K562 (cell line): ENCODE data around the gene RIPK3. TPM values are rescaled to one million over a fixed set of nuclear protein-coding genes. Genes with fewer than 3 reads are reported as not detected.

Source experiments
- BCL6 ChIP-seq: fragments of 250-450 bp; sonication (Bioruptor Pico); IDR thresholded peaks from 2 replicates; pipeline ENCODE4 v1.4.0; 2020
- GABPB1 ChIP-seq: sonication (generic); formaldehyde crosslinking; IDR thresholded peaks from 2 replicates; pipeline ENCODE4 v1.8.0; 2022; ENCODE audit warnings: mild to moderate bottlenecking, missing genetic modification reagents
- ID3 ChIP-seq, 2 experiments: fragments of 250-450 bp in 1 of 2; fragments of 450-650 bp in 1 of 2; sonication (Bioruptor Pico) in 1 of 2; IDR thresholded peaks; 2 replicates each; pipeline versions ENCODE4 v1.6.1 to v1.8.0; 2016 to 2021; ENCODE audit warnings: mild to moderate bottlenecking in 2 of 2, moderate library complexity in 2 of 2, missing compliant biosample characterization in 1 of 2, missing genetic modification characterization in 1 of 2
- MITF ChIP-seq: IDR thresholded peaks from 2 replicates; pipeline ENCODE4 v1.6.1; 2014; ENCODE audit warnings: antibody characterized with exemption
- MXI1 ChIP-seq: IDR thresholded peaks from 2 replicates; pipeline ENCODE4 v1.6.1; 2011; ENCODE audit warnings: low read depth, mild to moderate bottlenecking, improper control_type of control experiment, low read length
- NUFIP1 ChIP-seq: fragments of 450-650 bp; IDR thresholded peaks from 2 replicates; pipeline ENCODE4 v1.6.1; 2018; ENCODE audit not compliant: partially characterized antibody
- SRSF9 ChIP-seq: fragments of 200-400 bp; formaldehyde crosslinking; IDR thresholded peaks from 2 replicates; pipeline ENCODE4 v1.6.1; 2017; ENCODE audit warnings: low read depth, low read length, borderline replicate concordance
- TFAP4 ChIP-seq: sonication (generic); formaldehyde crosslinking; IDR thresholded peaks from 2 replicates; pipeline ENCODE4 v1.8.0; 2022; ENCODE audit warnings: missing genetic modification reagents, mild to moderate bottlenecking, moderate library complexity, borderline replicate concordance
- THRAP3 ChIP-seq: fragments of 450-650 bp; IDR thresholded peaks from 2 replicates; pipeline ENCODE4 v1.6.1; 2016; ENCODE audit warnings: mild to moderate bottlenecking, inconsistent platforms, borderline replicate concordance
- ZC3H11A ChIP-seq: IDR thresholded peaks from 2 replicates; pipeline ENCODE4 v1.6.1; 2012; ENCODE audit warnings: low read depth, low read length, improper control_type of control experiment
- ZFP30 ChIP-seq: fragments of 250-450 bp; sonication (Bioruptor Pico); IDR thresholded peaks from 2 replicates; pipeline ENCODE4 v1.8.0; 2022; ENCODE audit warnings: moderate library complexity, mild to moderate bottlenecking, inconsistent platforms, borderline replicate concordance
- ZNF717 ChIP-seq: fragments of 250-450 bp; sonication (Bioruptor Pico); IDR thresholded peaks from 2 replicates; pipeline ENCODE4 v1.5.0; 2021
- polyA plus RNA-seq, 8 experiments: library from polyadenylated mRNA; depleted of rRNA in 4 of 8; stranded (reverse) in 5 of 8; unstranded in 3 of 8; fragments of >200 nt; fragmentation: Nextera tagmentation in 2 of 8; fragmentation: Illumina TruSeq in 1 of 8; extraction: Ambion mirVana in 2 of 8; extraction: Trizol in 1 of 8; gene quantifications; 2 replicates each; pipeline versions ENCODE4 v1.2.1 to v1.2.3, GENCODE V29; 2011 to 2014; ENCODE audit warnings: inconsistent platforms in 1 of 8, missing spikeins in 1 of 8
- total RNA-seq, 7 experiments: library from RNA; depleted of rRNA in 6 of 7; stranded (reverse); fragments of >200 nt in 6 of 7; fragmentation: Illumina TruSeq in 2 of 7; extraction: Trizol in 2 of 7; gene quantifications; 2 replicates each; pipeline versions ENCODE4 v1.2.1 to v1.2.3, GENCODE V29; 2011 to 2021; ENCODE audit warnings: low replicate concordance in 1 of 7

The RIPK3 gene
- total and polyA plus RNA-seq, 9 of the 15 experiments (the other 6 are each of a cell fraction or from before 2014, with no cell fraction given): 0.03 to 0.43 (median 0.28) TPM; not detected in 3

- TF ChIP-seq ID3 (CRISPR knock-in tag; IDR thresholded peaks at IDR 0.05): no peak
- TF ChIP-seq ID3 (tag; IDR thresholded peaks at IDR 0.05): no peak
- no peak for TF ChIP-seq THRAP3
- no peak for TF ChIP-seq BCL6 (CRISPR knock-in tag)
- TF ChIP-seq MITF: no peak
- no peak for TF ChIP-seq TFAP4
- no peak for TF ChIP-seq ZFP30 (CRISPR knock-in tag)
- TF ChIP-seq SRSF9: no peak
- TF ChIP-seq ZC3H11A: no peak
- TF ChIP-seq GABPB1 (CRISPR knock-in tag): no peak
- TF ChIP-seq MXI1: no peak
- no peak for TF ChIP-seq NUFIP1
- TF ChIP-seq ZNF717 (CRISPR knock-in tag): no peak
Measured at GRCh38 chr14:24348186-24348585, 8.4 kb upstream of the RIPK3 start (continued).
